T-helper 1 cell treated with Interleukin-12 subunit alpha and Interleukin-12 subunit beta and Interleukin-4 antibody, amounts not matched to agents 30 ng/mL and 1 ng/mL, for 36 hours (primary cell): ENCODE data around the gene CBLB. TPM values are rescaled to one million over a fixed set of nuclear protein-coding genes. Genes with fewer than 3 reads are reported as not detected.

Experiments
- intact Hi-C: fragments of 100-400 bp; cut with micrococcal nuclease; formaldehyde crosslinking; loops from one replicate; pipeline ENCODE4 v1.15.1; 2024
- total RNA-seq: library from RNA; stranded (reverse); gene quantifications from 2 replicates; pipeline ENCODE4 v1.2.3, GENCODE V29; 2022

Gene CBLB
- total RNA-seq, 1 donor from 2014 or later, result 122 TPM

DNA sequence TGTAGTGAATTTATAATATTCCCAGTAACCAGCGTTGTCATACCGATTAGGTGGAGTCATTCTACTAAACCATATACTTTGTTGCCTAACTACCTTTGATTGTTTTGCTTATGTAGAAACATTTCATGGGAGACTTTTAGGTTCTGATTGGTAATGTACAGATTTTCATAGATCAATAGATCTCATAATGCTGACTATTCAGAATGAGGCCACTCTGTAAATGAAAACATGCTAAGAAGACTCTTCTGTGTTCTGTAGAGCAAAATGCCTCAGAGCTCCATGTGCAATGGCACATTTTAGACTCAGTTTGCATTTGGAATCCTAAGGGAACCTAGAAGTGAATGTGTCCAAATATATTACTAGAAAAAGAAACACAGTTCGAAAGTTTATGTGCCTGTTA is 20.0 kb downstream of the CBLB start:
- intact Hi-C loops, result no loop called here

- intact Hi-C loops, result loop anchor here (1.0 kb wide), 1 partner anchor 14 kb away; no protein-coding TSS in a partner anchor
Measured at GRCh38 chr3:105847865-105848264, 20.9 kb downstream of the CBLB start.

DNA sequence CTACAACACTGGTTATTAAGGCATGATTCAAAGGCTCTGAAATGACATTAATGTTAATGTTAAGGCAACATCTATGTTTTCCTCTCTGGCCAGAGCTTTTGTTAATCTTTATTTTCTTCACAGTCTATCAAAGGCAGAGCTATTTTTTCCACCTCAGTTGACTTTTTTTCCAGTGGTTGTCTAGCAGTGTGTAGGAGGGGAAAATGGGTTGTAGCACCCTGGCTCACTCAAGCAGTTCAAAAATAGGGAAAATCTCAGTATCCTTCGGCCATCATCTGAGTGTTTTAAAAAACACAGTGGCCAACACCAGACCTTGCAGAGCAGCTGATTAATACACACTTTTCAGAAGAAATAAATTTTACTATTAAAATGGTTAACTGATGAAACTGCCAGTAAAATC is 21.4 kb downstream of the CBLB start:
- intact Hi-C loops, result loop anchor here (1.0 kb wide), 1 partner anchor 15 kb away; no protein-coding TSS in a partner anchor

DNA sequence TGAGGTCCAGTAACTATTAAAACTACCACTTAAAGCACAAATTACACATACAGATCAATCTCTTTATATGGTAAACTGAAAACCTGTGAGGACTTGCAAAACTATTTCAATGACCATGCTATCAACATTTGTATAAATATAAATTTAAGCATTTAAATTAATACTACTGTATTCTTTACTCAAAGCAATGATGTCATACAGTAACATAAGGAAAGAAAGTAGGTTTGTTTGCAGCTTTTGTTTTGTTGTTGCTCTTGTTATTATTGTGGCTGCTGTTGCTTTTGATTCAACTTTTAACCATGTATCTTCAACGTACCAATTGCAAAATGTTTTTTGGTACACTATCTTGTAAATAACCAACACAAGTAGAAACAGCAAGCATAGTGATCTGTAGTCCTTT is 22.0 kb downstream of the CBLB start:
- intact Hi-C loops, result loop anchor here (1.0 kb wide), 1 partner anchor 15 kb away; no protein-coding TSS in a partner anchor

- intact Hi-C loops, result loop anchor here (2.0 kb wide), 1 partner anchor 15 kb away; no protein-coding TSS in a partner anchor
Measured at GRCh38 chr3:105845488-105845887, 23.3 kb downstream of the CBLB start.

- intact Hi-C loops, result loop anchor here (2.0 kb wide), 1 partner anchor 14 kb away; no protein-coding TSS in a partner anchor
Measured at GRCh38 chr3:105844704-105845103, 24.1 kb downstream of the CBLB start.

DNA sequence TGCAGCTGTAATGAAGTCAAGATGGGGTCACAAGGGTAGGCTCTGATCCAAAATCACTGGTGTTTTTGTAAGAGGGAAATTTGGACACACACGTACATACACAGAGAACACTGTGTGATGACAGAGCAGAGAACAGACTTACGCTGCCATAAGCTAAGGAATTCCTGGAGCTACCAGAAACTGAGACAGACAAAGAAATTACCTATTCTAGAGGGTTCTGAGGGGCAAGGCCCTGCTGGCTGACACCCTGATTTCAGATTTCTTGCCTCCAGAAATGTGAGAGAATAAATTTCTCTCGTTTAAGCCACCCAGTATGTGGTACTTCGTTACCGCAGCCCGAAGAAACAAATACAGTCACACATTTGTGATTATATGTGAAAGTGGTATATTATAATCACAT is 24.8 kb downstream of the CBLB start:
- intact Hi-C loops, result loop anchor here (2.0 kb wide), 1 partner anchor 13 kb away; no protein-coding TSS in a partner anchor

- intact Hi-C loops, result no loop called here
Measured at GRCh38 chr3:105842943-105843342, 25.9 kb downstream of the CBLB start.

DNA sequence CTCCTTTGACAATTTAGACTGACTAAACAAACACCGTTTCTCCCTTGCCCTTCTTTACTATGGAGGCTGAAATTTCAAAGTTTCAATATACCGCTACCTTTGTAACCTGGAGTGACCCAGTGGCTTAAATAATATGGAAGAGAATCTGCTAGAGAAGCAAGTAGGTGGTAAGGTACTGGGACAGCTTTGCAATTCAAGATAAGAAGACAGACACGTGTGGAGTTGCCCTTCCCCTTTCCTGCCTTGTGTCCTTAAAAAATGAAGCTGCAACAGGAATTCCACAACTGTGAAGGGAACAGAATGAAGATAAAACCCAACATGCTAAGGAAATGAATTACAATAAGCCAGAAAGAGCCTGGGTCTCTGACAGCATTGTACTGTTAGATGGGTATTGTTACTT is 26.4 kb downstream of the CBLB start:
- intact Hi-C loops, result no loop called here

DNA sequence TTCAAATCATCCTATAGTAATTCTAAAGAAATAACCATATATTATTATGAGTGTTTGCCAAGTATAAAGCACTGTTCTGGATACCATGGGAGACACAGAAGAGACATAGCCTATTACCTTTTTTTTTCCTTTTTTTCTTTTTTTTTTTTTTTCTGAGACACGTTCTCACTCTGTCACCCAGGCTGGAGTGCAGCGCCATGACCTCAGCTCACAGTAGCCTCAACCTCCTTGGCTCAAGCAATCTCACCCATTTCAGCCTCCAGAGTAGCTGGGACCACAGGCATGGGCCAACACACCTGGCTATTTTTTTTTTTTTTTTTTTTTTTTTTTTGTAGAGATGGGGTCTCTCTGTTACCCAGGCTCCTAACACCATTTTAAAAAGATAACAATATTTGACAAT is 30.9 kb downstream of the CBLB start:
- intact Hi-C loops, result no loop called here

DNA sequence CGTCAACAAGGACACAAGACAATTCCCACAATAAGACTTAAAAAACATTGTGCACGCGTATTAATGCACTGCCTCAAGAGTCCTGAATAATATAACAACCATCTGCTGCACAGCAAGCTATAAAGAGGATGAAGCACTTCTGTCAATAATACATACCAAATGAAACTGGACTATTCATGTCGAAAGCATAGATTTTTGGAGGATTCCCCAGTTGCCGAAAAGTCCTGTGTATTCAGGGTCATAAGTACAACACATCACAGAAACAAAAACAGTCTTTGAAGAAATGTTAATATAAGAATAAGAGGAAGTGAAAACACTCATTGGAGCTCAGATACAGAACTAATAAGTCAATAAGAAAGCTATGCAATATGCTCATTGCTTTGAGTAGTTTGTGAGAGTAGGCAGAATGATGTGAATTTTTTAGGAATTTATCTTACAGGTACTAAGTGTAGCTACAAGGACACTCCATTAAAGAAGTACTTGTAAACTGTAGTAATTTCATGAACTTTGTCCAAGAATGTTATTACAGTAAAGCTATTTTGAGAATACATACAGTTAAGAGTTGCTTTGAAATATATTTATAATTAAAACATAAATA is 31.6 kb downstream of the CBLB start:
- intact Hi-C loops, result no loop called here

- intact Hi-C loops, result loop anchor here (1.0 kb wide), 1 partner anchor 31 kb away; no protein-coding TSS in a partner anchor
Measured at GRCh38 chr3:105836533-105836932, 32.3 kb downstream of the CBLB start.

- intact Hi-C loops, result loop anchor here (1.0 kb wide), 1 partner anchor 32 kb away; no protein-coding TSS in a partner anchor
Measured at GRCh38 chr3:105835606-105836005, 33.2 kb downstream of the CBLB start.

- intact Hi-C loops, result no loop called here
Measured at GRCh38 chr3:105834768-105835167, 34.0 kb downstream of the CBLB start.

GRCh38 chr3:105832644-105833043 is 36.2 kb downstream of the CBLB start:
- intact Hi-C loops, result loop anchor here (1.0 kb wide), 1 partner anchor 26 kb away; no protein-coding TSS in a partner anchor

DNA sequence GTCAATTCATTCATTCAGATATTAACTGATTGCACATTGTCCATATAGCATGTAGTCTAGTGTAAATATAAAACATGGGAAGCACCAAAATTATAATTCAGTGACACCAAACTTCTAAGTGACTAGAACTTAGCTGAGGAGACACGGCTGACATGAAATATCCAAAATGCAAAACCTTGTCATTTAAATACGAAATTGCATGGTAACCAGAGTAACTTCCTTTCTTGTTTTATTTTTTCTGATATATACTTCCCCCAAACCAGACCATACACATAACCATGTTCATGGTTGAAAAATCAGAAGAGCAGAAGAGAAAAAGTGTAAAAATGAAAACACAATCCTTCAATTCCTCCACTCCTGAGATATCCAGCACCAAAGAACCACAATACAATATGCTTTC is 38.0 kb downstream of the CBLB start:
- intact Hi-C loops, result loop anchor here (1.0 to 2.0 kb wide), 5 partner anchors 14 to 502 kb away; partner anchors contain the start of gene ALCAM

GRCh38 chr3:105829871-105830622 is 38.8 kb downstream of the CBLB start:
- intact Hi-C loops, result loop anchor here (1.0 to 2.0 kb wide), 5 partner anchors 15 to 503 kb away; partner anchors contain the start of gene ALCAM

DNA sequence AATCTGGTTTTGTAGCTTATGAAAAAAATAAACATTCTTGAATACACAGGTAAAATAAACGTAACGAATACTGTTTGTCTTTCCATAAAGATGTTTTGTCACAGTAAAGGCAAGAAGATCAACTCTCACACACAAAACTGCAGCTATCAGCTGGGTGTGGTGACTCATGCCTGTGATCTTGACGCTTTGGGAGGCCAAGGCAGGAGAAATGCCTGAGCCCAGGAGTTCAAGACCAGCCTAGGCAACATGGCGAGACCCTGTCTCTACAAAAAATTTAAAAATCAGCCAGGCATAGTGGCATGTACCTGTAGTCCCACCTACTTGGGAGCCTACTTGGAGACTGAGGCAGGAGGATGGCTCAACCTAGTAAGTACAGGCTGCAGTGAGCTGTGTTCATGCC is 39.6 kb downstream of the CBLB start:
- intact Hi-C loops, result no loop called here

DNA sequence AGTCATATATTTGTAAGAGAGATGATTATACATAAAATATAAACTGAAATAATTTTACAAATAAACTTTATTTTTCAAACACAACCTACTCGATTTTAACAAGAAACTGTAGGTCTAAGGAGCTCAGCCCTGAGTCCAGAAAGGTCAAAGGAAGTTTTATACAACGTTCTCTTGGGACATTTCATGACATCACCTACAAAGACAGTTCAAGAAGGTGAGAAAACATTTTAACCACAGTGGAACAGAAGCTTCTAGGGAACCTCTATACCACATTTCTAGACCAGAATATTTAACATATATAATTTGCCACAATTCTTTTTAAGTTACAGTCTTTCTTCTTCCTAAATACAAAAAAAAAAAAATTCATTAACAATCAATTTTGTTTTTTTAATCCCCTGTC is 40.1 kb downstream of the CBLB start:
- intact Hi-C loops, result no loop called here

DNA sequence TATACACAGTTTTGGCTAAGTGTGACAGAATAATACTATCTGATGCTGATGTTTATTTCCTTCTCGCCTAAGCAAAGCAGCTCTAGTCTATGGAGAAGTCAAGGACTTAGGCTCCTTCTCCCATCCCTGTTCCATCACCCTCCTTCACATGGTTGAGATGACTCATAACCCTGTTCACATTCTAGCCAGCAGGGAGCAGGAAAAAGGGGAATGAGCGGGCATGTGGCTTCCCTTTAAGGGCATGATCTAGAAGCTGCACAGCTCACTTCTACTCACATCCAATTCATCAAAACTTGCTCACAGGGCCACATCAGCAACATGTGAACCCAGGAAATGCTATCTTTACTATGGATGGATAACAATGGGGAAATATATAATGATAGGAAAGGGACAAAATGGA is 40.9 kb downstream of the CBLB start:
- intact Hi-C loops, result loop anchor here (1.0 kb wide), 2 partner anchors 22 to 75 kb away; no protein-coding TSS in a partner anchor

GRCh38 chr3:105826778-105827634 is 41.8 kb downstream of the CBLB start:
- intact Hi-C loops, result loop anchor here (1.0 kb wide), 2 partner anchors 21 to 74 kb away; no protein-coding TSS in a partner anchor
